Measurements from ENCODE around the gene CACNA2D4. TPM values are rescaled to one million over a fixed set of nuclear protein-coding genes. Genes with fewer than 3 reads are reported as not detected.
A peak's percentile ranks its signal among the peaks of the same experiment; 100 is the strongest.

Gene CACNA2D4
- total RNA-seq, 1 donor from 2014 or later: not detected

GRCh38 chr12:1795221-1795784 lies 123.1 kb downstream of the CACNA2D4 start:
- Mint-ChIP-seq H3K27ac (ENCODE audit: unreplicated experiment) (no peak overlapping the region), H3K4me1 (ENCODE audit: unreplicated experiment) (peaks cover 7% of the 10 kb centered on the region), H3K36me3 (ENCODE audit: unreplicated experiment) (no peaks in the 10 kb centered on the region), H3K27me3 (ENCODE audit: unreplicated experiment) (no peaks in the 10 kb centered on the region), H3K4me3 (ENCODE audit: unreplicated experiment) (no peak overlapping the region), H3K9me3 (ENCODE audit: unreplicated experiment) (no peaks in the 10 kb centered on the region)
- peak; percentile 63 for DNase-seq (ENCODE audit: extremely low spot score, unreplicated experiment)
- no peak for TF ChIP-seq CTCF (IDR thresholded peaks at IDR 0.05)

GRCh38 chr12:1794440-1795090 lies 123.9 kb downstream of the CACNA2D4 start:
- no peak overlapping the region for H3K27ac Mint-ChIP-seq (ENCODE audit: unreplicated experiment)
- H3K27me3 Mint-ChIP-seq (ENCODE audit: unreplicated experiment): no peaks in the 10 kb centered on the region
- no peak for TF ChIP-seq CTCF (IDR thresholded peaks at IDR 0.05)
- H3K36me3 Mint-ChIP-seq (ENCODE audit: unreplicated experiment): no peaks in the 10 kb centered on the region
- no peaks in the 10 kb centered on the region for H3K9me3 Mint-ChIP-seq (ENCODE audit: unreplicated experiment)
- peaks cover 7% of the 10 kb centered on the region for H3K4me1 Mint-ChIP-seq (ENCODE audit: unreplicated experiment)
- H3K4me3 Mint-ChIP-seq (ENCODE audit: unreplicated experiment): no peak overlapping the region
- DNase-seq (ENCODE audit: extremely low spot score, unreplicated experiment): peak; percentile 54

GRCh38 chr12:1793426-1794210 lies 124.8 kb downstream of the CACNA2D4 start:
- no peak for DNase-seq (ENCODE audit: extremely low spot score, unreplicated experiment)
- Mint-ChIP-seq H3K27me3 (ENCODE audit: unreplicated experiment) (no peaks in the 10 kb centered on the region), H3K4me3 (ENCODE audit: unreplicated experiment) (no peak overlapping the region), H3K27ac (ENCODE audit: unreplicated experiment) (no peak overlapping the region), H3K9me3 (ENCODE audit: unreplicated experiment) (no peaks in the 10 kb centered on the region), H3K4me1 (ENCODE audit: unreplicated experiment) (peaks cover 7% of the 10 kb centered on the region), H3K36me3 (ENCODE audit: unreplicated experiment) (no peaks in the 10 kb centered on the region)
- TF ChIP-seq CTCF (IDR thresholded peaks at IDR 0.05): no peak

- no peak for DNase-seq (ENCODE audit: extremely low spot score, unreplicated experiment)
- Mint-ChIP-seq H3K27ac (ENCODE audit: unreplicated experiment) (no peak overlapping the region), H3K27me3 (ENCODE audit: unreplicated experiment) (no peaks in the 10 kb centered on the region), H3K9me3 (ENCODE audit: unreplicated experiment) (no peaks in the 10 kb centered on the region), H3K36me3 (ENCODE audit: unreplicated experiment) (peaks cover 3% of the 10 kb centered on the region), H3K4me3 (ENCODE audit: unreplicated experiment) (no peak overlapping the region), H3K4me1 (ENCODE audit: unreplicated experiment) (peaks cover 7% of the 10 kb centered on the region)
- TF ChIP-seq CTCF (IDR thresholded peaks at IDR 0.05): no peak
Observed at GRCh38 chr12:1792406-1792805, 126.0 kb downstream of the CACNA2D4 start.

Data from osteocyte (in vitro differentiated cells).